H9 (cell line): ENCODE measurements around the gene PPP1R9A. TPM values are rescaled to one million over a fixed set of nuclear protein-coding genes. Genes with fewer than 3 reads are reported as not detected.
A peak's percentile ranks its signal among the peaks of the same experiment; 100 is the strongest.

Experiments
- DNase-seq: peaks from one replicate; pipeline ENCODE4 v3.0.0-alpha.2; 2017
- H2AFZ ChIP-seq: one replicate; pipeline ENCODE4 v1.6.1; 2013; ENCODE audit warnings: mild to moderate bottlenecking, low read length, control low read depth, moderate library complexity
- H2AK5ac ChIP-seq: 2 replicates; pipeline ENCODE4 v1.6.1; 2013; ENCODE audit warnings: low read length, control low read depth, mixed read lengths; ENCODE audit not compliant: insufficient read length
- H2BK120ac ChIP-seq: one replicate; pipeline ENCODE4 v1.6.1; 2013; ENCODE audit warnings: low read depth, mild to moderate bottlenecking, low read length, control low read depth, inconsistent platforms; ENCODE audit not compliant: poor library complexity, severe bottlenecking
- H2BK12ac ChIP-seq: 2 replicates; pipeline ENCODE4 v1.6.1; 2013; ENCODE audit warnings: low read length, control low read depth, mixed read lengths, low read depth; ENCODE audit not compliant: insufficient read length
- H2BK15ac ChIP-seq: 2 replicates; pipeline ENCODE4 v1.6.1; 2013; ENCODE audit warnings: low read depth, low read length, control low read depth
- H2BK20ac ChIP-seq: one replicate; pipeline ENCODE4 v1.6.1; 2013; ENCODE audit warnings: low read depth, mild to moderate bottlenecking, low read length, control low read depth, inconsistent platforms; ENCODE audit not compliant: poor library complexity, severe bottlenecking
- H2BK5ac ChIP-seq: 2 replicates; pipeline ENCODE4 v1.6.1; 2013; ENCODE audit warnings: low read length, control low read depth, mixed read lengths; ENCODE audit not compliant: insufficient read length
- H3K14ac ChIP-seq: 2 replicates; pipeline ENCODE4 v1.6.1; 2013; ENCODE audit warnings: low read length, control low read depth; ENCODE audit not compliant: insufficient read depth
- H3K18ac ChIP-seq: 2 replicates; pipeline ENCODE4 v1.6.1; 2013; ENCODE audit warnings: low read depth, mild to moderate bottlenecking, mixed read lengths, low read length, control low read depth; ENCODE audit not compliant: insufficient read length
- H3K23ac ChIP-seq: 2 replicates; pipeline ENCODE4 v1.6.1; 2013; ENCODE audit warnings: low read length, control low read depth, mixed read lengths, low read depth; ENCODE audit not compliant: insufficient read length
- H3K23me2 ChIP-seq: 2 replicates; pipeline ENCODE4 v1.6.1; 2013; ENCODE audit warnings: low read depth, mild to moderate bottlenecking, mixed read lengths, low read length, control low read depth; ENCODE audit not compliant: insufficient read length, poor library complexity, severe bottlenecking
- H3K27ac ChIP-seq: 2 replicates; pipeline ENCODE4 v1.5.1; 2013; ENCODE audit warnings: low read length, control low read depth, mixed read lengths, low read depth; ENCODE audit not compliant: insufficient read length
- H3K27me3 ChIP-seq: 2 replicates; pipeline ENCODE4 v1.6.1; 2013; ENCODE audit warnings: low read length, control low read depth, inconsistent platforms; ENCODE audit not compliant: insufficient read depth
- H3K4ac ChIP-seq: 2 replicates; pipeline ENCODE4 v1.6.1; 2013; ENCODE audit warnings: low read depth, mild to moderate bottlenecking, control low read depth, inconsistent platforms, low read length, moderate library complexity
- H3K4me1 ChIP-seq: 2 replicates; pipeline ENCODE4 v1.6.1; 2013; ENCODE audit warnings: low read length, control low read depth, inconsistent platforms; ENCODE audit not compliant: insufficient read depth
- H3K4me2 ChIP-seq: 2 replicates; pipeline ENCODE4 v1.6.1; 2013; ENCODE audit warnings: low read length, control low read depth, mixed read lengths; ENCODE audit not compliant: insufficient read length, insufficient read depth
- H3K56ac ChIP-seq: 2 replicates; pipeline ENCODE4 v1.6.1; 2013; ENCODE audit warnings: low read depth, mild to moderate bottlenecking, mixed read lengths, low read length, control low read depth; ENCODE audit not compliant: insufficient read length
- H3K79me1 ChIP-seq: 2 replicates; pipeline ENCODE4 v1.6.1; 2013; ENCODE audit warnings: low read depth, mild to moderate bottlenecking, moderate library complexity, low read length, control low read depth, inconsistent platforms; ENCODE audit not compliant: insufficient read depth, poor library complexity, severe bottlenecking
- H3K79me2 ChIP-seq: 2 replicates; pipeline ENCODE4 v1.6.1; 2013; ENCODE audit warnings: low read length, control low read depth, inconsistent platforms; ENCODE audit not compliant: insufficient read depth
- H3K9ac ChIP-seq: 2 replicates; pipeline ENCODE4 v1.6.1; 2013; ENCODE audit warnings: low read length, control low read depth, mixed read lengths; ENCODE audit not compliant: insufficient read length; ENCODE audit errors: extremely low read depth
- H3K9me3 ChIP-seq: one replicate; pipeline ENCODE4 v1.6.1; 2013; ENCODE audit warnings: low read depth, low read length, inconsistent platforms; ENCODE audit not compliant: control insufficient read depth
- H3T11ph ChIP-seq: one replicate; pipeline ENCODE4 v1.6.1; 2013; ENCODE audit warnings: mild to moderate bottlenecking, low read length, control low read depth, inconsistent platforms
- H4K20me1 ChIP-seq: one replicate; pipeline ENCODE4 v1.6.1; 2013; ENCODE audit not compliant: control insufficient read depth, insufficient read length, insufficient read depth
- H4K5ac ChIP-seq: 2 replicates; pipeline ENCODE4 v1.6.1; 2013; ENCODE audit warnings: low read depth, mild to moderate bottlenecking, mixed read lengths, low read length, control low read depth; ENCODE audit not compliant: insufficient read length
- H4K8ac ChIP-seq: replicated peaks from 2 replicates; pipeline ENCODE4 v1.6.1; 2013; ENCODE audit warnings: low read length, control low read depth, mixed read lengths, low read depth; ENCODE audit not compliant: insufficient read length
- H4K91ac ChIP-seq: 2 replicates; pipeline ENCODE4 v1.6.1; 2013; ENCODE audit warnings: low read depth, mild to moderate bottlenecking, moderate library complexity, mixed read lengths, low read length, control low read depth; ENCODE audit not compliant: insufficient read length
- H3K27ac Mint-ChIP-seq, 3 experiments: 2 replicates in 2 of 3; 3 replicates in 1 of 3; pipeline ENCODE4 v1.8.0; 2020 to 2021; ENCODE audit warnings: mixed read lengths in 3 of 3, mild to moderate bottlenecking in 1 of 3, moderate library complexity in 1 of 3
- H3K27me3 Mint-ChIP-seq: 2 replicates; pipeline ENCODE4 v1.8.0; 2021; ENCODE audit warnings: low read depth, mild to moderate bottlenecking, moderate library complexity, mixed read lengths
- H3K36me3 Mint-ChIP-seq, 3 experiments: 2 replicates in 2 of 3; 3 replicates in 1 of 3; pipeline ENCODE4 v1.8.0; 2020 to 2021; ENCODE audit warnings: low read depth in 3 of 3, mixed read lengths in 3 of 3; ENCODE audit not compliant: insufficient read depth in 1 of 3
- H3K4me1 Mint-ChIP-seq, 2 experiments: 2 replicates each; pipeline ENCODE4 v1.8.0; 2020; ENCODE audit warnings: mixed read lengths in 2 of 2
- H3K4me3 Mint-ChIP-seq, 2 experiments: 2 replicates in 1 of 2; 3 replicates in 1 of 2; pipeline ENCODE4 v1.8.0; 2020 to 2021; ENCODE audit warnings: mild to moderate bottlenecking in 2 of 2, mixed read lengths in 2 of 2, moderate library complexity in 1 of 2
- H3K9me3 Mint-ChIP-seq, 2 experiments: 2 replicates in 1 of 2; 3 replicates in 1 of 2; pipeline ENCODE4 v1.8.0; 2020; ENCODE audit warnings: mild to moderate bottlenecking in 2 of 2, mixed read lengths in 2 of 2, moderate library complexity in 1 of 2
- WGBS: extraction: QIAGEN DNeasy Blood & Tissue Kit; methylation state at CpG from one replicate; pipeline ENCODE4 v1.1.7; 2013; ENCODE audit warnings: missing lambda C conversion rate, low lambda C conversion rate, mixed read lengths; ENCODE audit not compliant: insufficient read length; ENCODE audit errors: extremely low coverage; 5-methylcytosine and 5-hydroxymethylcytosine counted together
- total RNA-seq: library from RNA; stranded (reverse); gene quantifications from 2 replicates; pipeline ENCODE4 v1.2.1, GENCODE V29; 2021
- TF ChIP-seq, protein P1 (sequence below): fragments of 200-600 bp; sonication (generic); conservative IDR thresholded peaks from 3 replicates; pipeline ENCODE4 v1.8.0; 2021; ENCODE audit warnings: antibody characterized with exemption, mild to moderate bottlenecking

Gene PPP1R9A
- total RNA-seq, 1 experiment from 2014 or later, result 17.0 TPM

DNA sequence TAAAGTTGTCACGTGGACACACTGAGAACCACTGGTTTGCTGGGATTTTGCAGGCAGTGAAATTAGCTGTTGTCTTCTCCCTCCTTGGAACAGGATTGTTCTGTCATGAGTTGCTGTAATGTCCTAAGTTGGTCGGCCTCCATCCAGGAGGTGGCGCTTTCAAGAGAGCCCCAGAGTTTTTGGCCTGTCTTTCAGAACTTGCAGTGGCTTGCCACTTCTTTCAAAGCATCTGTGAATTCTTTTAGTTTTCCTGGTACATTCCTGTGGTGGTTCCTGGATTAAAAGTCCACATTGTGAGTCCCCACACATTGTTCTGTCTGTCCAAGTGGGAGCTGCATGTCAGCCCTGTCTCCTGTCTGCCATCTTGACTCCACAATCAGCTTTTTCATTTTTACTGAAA lies 283.1 kb downstream of the PPP1R9A start:
- Histone ChIP-seq H3K27me3 (no peaks in the 10 kb centered on the region), H4K91ac (no peak overlapping the region), H3K4ac (no peak overlapping the region), H3K79me1 (no peaks in the 10 kb centered on the region), H3K56ac (no peak overlapping the region), H3K9me3 (no peaks in the 10 kb centered on the region), H3K9ac (no peak overlapping the region), H3K4me1 (no peaks in the 10 kb centered on the region), H2BK120ac (no peak overlapping the region), H2BK15ac (no peak overlapping the region), H4K8ac (no peak overlapping the region), H3K23me2 (no peaks in the 10 kb centered on the region), H3K18ac (no peak overlapping the region), H3K27ac (no peak overlapping the region), H4K5ac (no peak overlapping the region), H2BK20ac (no peak overlapping the region), H3K23ac (no peak overlapping the region), H3K4me2 (no peak overlapping the region), H2AFZ (no peak overlapping the region), H4K20me1 (no peaks in the 10 kb centered on the region), H2BK12ac (no peak overlapping the region), H2AK5ac (no peak overlapping the region), H3K79me2 (no peaks in the 10 kb centered on the region), H3T11ph (no peak overlapping the region), H2BK5ac (no peak overlapping the region), H3K14ac (no peak overlapping the region)
- Mint-ChIP-seq H3K27ac (peak overlapping the region in 1 of 3 experiments; percentile 23; a peak in 1 of 7 replicates), H3K36me3 (peaks cover 0 to 5% (median 0%) of the 10 kb centered on the region in 3 experiments; a peak in 2 of 7 replicates), H3K4me1 (no peaks in the 10 kb centered on the region), H3K4me3 (no peak overlapping the region), H3K27me3 (no peaks in the 10 kb centered on the region), H3K9me3 (0 out of 5 replicates have a peak, but pooled peaks cover 0 to 2% of the 10 kb centered on the region in 2 experiments)
- no CpG with 5 or more reads among the region's 3 CpGs for WGBS
- DNase-seq, result peak; percentile 32
- TF ChIP-seq, protein P1, sequence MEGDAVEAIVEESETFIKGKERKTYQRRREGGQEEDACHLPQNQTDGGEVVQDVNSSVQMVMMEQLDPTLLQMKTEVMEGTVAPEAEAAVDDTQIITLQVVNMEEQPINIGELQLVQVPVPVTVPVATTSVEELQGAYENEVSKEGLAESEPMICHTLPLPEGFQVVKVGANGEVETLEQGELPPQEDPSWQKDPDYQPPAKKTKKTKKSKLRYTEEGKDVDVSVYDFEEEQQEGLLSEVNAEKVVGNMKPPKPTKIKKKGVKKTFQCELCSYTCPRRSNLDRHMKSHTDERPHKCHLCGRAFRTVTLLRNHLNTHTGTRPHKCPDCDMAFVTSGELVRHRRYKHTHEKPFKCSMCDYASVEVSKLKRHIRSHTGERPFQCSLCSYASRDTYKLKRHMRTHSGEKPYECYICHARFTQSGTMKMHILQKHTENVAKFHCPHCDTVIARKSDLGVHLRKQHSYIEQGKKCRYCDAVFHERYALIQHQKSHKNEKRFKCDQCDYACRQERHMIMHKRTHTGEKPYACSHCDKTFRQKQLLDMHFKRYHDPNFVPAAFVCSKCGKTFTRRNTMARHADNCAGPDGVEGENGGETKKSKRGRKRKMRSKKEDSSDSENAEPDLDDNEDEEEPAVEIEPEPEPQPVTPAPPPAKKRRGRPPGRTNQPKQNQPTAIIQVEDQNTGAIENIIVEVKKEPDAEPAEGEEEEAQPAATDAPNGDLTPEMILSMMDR, result peak; percentile 50; the same call in 2 of the 3 replicates
